HG03571 (cell line): Measurements from ENCODE around the gene COMMD10.

Experiments used
- ATAC-seq: cut with Tn5 transposase; IDR thresholded peaks from one replicate; pipeline ENCODE4 v1.9.1; 2021; ENCODE audit not compliant: unreplicated experiment

The COMMD10 gene

GRCh38 chr5:116209166-116209565, 124.3 kb downstream of the COMMD10 start:
- ATAC-seq, result no peak

- no peak for ATAC-seq
Observed at GRCh38 chr5:116212225-116212624, 127.4 kb downstream of the COMMD10 start.

DNA sequence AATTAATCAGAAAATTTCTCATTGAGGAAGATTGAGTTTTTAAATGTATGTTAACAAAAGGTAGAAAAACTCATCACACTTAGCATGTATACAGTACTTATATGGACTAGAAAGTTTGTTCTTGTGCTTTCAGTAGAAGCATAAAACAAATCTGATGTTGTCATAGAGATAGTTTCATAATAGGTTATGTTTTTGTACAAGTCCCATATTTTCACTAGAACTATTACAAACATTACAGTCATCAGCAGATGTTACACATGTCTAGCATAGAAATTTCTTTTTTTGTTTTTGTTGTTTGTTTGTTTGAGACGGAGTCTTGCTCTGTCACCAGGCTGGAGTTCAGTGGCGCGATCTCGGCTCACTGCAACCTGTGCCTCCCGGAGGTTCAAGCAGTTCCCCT, 131.4 kb downstream of the COMMD10 start:
- ATAC-seq, result no peak

GRCh38 chr5:116225281-116225922, 140.6 kb downstream of the COMMD10 start:
- ATAC-seq, result no peak

GRCh38 chr5:116229131-116229689, 144.4 kb downstream of the COMMD10 start:
- ATAC-seq, result no peak

- no peak for ATAC-seq
Observed at GRCh38 chr5:116231288-116231687, 146.5 kb downstream of the COMMD10 start.

DNA sequence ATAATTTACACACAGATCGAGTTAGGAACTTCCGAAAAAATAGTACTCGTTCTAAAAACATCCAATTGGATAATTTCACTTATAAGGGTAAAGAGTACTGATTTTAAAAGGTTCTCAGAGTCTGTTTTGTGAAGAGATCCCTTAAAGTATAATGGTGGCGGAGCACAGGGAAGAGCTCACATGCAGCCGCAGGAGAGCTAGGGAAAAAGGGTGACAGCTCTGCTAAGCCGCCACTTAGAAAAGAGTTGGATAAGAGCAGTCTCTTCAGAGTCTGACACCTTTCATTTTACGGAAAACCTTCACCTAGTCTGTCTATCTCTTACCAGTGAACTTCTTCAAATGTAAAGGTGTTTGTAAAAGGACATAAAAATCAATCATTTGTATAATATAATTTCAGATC, 149.9 kb downstream of the COMMD10 start:
- no peak for ATAC-seq

DNA sequence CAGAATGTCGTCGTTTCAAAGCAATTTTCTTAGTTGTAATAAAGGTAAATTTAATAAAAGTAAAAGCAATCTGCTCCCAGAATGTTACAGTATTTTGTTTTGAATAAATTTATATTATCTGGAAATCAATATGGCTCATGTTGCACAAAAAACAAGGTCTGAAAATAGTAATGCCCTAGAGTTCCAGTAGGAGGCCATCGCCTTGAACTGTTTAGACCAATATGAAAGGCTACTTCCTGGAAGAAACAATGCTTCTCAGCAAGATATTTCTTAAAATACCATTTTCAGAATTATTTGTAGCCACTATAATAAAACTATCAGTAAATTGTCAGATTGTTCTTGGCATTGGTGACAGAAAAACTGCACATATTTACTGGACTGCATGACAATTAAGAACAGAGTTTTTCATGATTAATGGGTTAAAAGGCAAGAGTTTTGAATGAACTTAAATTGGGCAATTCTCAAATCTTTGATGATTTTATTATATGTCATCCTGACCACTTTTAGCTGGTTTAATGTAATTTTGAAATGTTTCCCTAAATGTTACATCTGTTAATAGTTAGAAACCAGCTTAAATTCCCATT, 153.2 kb downstream of the COMMD10 start:
- ATAC-seq, result no peak

GRCh38 chr5:116242343-116242742, 157.5 kb downstream of the COMMD10 start:
- ATAC-seq, result no peak

DNA sequence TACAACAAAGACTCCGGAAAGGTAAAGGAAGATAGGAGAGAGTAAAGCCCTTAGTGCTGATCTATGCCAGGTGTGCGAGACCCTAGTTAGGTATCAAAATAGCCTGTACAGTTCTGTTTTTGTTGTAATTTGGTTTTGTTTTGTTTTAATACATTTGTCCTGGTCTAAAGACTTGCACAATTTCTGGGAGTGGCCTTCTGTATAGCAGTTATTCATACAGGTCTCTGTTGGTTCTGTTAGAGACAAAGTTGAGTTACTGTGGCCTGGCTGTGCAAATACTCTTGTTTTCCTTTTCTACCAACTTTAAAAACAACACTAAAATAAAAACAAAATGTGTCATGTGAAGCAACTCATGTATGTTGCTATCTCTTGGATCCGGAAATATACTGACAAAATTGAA, 163.6 kb downstream of the COMMD10 start:
- no peak for ATAC-seq

- no peak for ATAC-seq
Observed at GRCh38 chr5:116249648-116250047, 164.8 kb downstream of the COMMD10 start.

DNA sequence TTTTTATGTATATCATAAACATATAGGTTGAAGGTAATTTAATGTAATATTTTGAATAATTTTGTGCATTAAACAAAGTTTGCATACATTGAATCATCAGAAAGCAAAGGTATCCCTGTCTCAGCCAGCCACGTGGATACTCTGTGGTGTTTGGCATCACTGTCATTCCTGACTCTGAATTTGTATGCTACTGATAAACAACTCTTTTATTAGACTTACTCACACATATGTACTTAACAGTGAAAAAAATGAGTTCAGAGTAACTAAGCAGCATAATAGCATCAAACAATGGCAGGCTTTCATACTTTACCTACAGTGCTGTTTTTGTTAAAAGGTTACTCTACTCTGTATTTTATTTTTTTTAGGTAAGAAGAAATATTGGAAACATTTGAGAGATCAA, 171.9 kb downstream of the COMMD10 start:
- ATAC-seq, result no peak

- ATAC-seq, result no peak
Observed at GRCh38 chr5:116265471-116265870, 180.6 kb downstream of the COMMD10 start.

DNA sequence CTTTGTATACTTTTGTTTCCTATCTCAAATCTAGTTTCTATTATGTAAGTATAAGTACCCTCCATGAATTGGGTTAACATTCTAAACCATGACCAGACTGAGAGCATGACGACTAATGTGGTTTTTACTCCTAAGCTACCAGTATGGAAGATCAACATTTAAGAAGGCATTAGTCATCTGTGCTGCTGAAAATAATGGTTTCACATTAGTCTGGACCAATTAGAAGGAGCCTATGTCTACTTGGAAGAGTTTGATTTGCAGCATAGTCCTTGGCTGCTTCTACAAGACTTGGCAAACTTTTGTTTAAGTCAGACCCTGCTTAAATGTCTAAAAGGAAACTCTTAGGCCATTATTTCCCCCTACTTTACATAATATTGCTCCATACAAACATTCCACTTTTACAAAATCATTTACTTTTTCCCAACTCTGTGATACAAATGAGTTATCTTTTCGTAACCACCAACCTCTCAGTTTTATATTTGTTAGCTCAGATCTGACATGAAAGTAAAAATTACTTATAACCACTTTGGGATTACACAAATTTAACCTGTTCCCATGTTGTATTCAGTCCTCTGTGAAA, 186.7 kb downstream of the COMMD10 start:
- ATAC-seq, result no peak

GRCh38 chr5:116272281-116272941, 187.6 kb downstream of the COMMD10 start:
- ATAC-seq, result no peak

GRCh38 chr5:116273448-116274242, 188.8 kb downstream of the COMMD10 start:
- peak; percentile 89 for ATAC-seq

- ATAC-seq, result no peak
Observed at GRCh38 chr5:116274251-116274650, 189.4 kb downstream of the COMMD10 start.

- no peak for ATAC-seq
Observed at GRCh38 chr5:116275282-116275681, 190.5 kb downstream of the COMMD10 start.

GRCh38 chr5:116276952-116277351, 192.1 kb downstream of the COMMD10 start:
- ATAC-seq, result no peak

- ATAC-seq, result no peak
Observed at GRCh38 chr5:116280149-116280803, 195.5 kb downstream of the COMMD10 start.
